Measurements from ENCODE around the gene LRRC25.

GRCh38 chr19:18351544-18351943 lies 45.9 kb downstream of the LRRC25 start:
- TF ChIP-seq POLR2A (IDR thresholded peaks at IDR 0.05) = no peak
- no peak for TF ChIP-seq CTCF (IDR thresholded peaks at IDR 0.05)
